GM19397 (cell line): ENCODE measurements around the gene CABS1.

Experiments
- ATAC-seq: cut with Tn5 transposase; IDR thresholded peaks from one replicate; pipeline ENCODE4 v1.9.1; 2021; ENCODE audit warnings: mild to moderate bottlenecking, moderate library complexity; ENCODE audit not compliant: unreplicated experiment

The CABS1 gene

DNA sequence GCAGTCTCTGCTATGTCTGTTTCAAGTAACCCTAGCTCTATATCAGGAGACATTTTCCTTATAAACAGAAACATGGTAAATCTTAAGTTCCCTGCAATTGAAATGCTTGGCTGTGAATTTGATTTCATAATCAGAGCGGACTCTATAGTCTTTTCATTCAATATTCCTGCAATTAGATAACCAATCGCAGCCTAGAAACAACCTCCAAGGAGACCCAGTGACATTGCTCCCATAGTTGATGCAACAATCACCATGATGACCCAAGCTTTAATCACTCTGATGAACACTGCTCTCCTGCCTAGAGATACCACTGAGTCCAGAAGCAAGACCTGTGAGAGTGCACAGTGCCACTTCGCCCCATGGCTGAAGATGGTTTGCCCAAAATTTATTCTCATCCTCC, at the start of gene CABS1:
Gene CABS1, plus strand, starts transcription at position 301 of the 400 bp plus-strand sequence. Its CDS starts 59 bp downstream, at position 360.
- no peak for ATAC-seq

DNA sequence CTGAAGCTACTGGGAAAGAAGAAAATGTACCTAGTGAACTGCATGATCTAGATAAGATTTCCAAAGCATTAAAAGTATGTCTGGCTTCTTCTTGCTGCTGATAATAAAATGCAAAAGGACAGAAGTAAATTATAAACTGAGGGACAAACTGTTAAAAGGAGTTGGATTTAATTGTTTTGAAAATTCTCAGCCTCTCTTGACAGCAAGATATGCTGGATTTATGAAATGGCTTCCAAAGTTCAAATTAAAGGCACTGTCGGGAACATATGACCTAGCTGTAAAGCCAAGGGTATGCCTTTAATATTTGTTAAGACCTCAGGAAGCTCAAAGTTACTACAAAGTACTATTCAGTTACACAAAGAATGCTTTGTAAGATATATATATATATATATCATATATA, 46.1 kb upstream of the CABS1 start:
- ATAC-seq: no peak

GRCh38 chr4:70291341-70291740, 43.4 kb upstream of the CABS1 start:
- no peak for ATAC-seq

- no peak for ATAC-seq
These were observed 37.2 kb upstream of the CABS1 start for GRCh38 chr4:70297576-70297975.

- ATAC-seq: no peak
These were observed 36.7 kb upstream of the CABS1 start for GRCh38 chr4:70298051-70298450.

- ATAC-seq: no peak
These were observed 35.1 kb upstream of the CABS1 start for GRCh38 chr4:70299643-70300042.

- no peak for ATAC-seq
These were observed 34.6 kb upstream of the CABS1 start for GRCh38 chr4:70300215-70300614.

DNA sequence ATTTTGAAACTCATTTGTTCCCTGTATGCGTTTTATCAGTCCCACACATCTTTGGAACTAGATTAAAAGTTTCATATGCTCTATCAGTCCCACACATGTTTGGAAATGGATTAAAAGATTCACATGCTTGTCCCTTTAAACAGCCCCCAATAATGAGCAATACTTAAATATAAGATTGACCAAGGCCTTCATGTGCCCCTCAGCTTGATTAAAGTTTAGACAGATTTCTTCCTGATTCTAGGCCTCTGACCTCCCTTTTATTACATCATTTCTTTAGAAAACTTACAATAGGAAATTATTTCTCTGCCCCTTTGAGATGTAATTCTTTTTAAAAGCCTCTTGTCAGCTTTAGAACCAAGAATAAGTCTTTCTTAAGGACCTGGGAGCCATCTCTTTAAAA, 31.7 kb upstream of the CABS1 start:
- no peak for ATAC-seq

DNA sequence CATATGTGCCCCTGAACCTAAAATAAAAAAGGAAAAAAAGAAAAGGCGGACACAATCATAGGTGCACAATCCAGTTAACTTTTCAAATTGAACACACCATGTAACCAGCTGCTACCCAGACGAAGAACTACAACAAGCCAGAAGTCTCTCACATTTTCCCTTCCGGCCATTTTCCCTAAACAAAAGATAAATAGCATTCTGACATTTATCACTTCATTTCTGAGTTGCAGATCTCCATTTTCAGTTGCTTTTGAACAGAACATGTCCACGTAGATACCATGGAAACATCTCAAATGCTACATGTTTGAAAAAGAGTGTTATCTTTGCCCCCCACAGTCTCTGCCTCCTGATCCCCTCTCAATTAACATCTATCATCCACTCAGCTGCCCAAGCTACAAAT, 29.2 kb upstream of the CABS1 start:
- ATAC-seq: no peak

DNA sequence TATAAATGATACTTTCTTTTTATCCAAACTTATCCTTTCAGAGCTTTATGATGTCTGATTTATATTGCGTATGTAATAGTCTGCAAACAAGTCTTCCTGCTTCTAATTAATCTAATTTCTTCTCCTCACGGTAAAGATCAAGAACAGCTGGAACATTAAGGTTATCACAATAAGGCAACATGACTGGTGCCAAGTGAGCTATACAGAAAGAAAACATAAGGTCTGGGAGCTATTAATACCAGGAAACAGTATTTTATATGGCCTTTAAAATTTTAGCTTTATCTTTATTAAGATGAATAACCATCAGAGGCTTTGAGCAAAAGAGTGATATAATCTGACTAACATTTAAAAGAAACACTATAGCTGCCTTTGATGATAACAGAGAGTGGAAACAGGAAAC, 28.7 kb upstream of the CABS1 start:
- no peak for ATAC-seq

GRCh38 chr4:70313736-70314135, 21.0 kb upstream of the CABS1 start:
- no peak for ATAC-seq

- peak; percentile 83 for ATAC-seq
These were observed 18.9 kb upstream of the CABS1 start for GRCh38 chr4:70315928-70316327.

DNA sequence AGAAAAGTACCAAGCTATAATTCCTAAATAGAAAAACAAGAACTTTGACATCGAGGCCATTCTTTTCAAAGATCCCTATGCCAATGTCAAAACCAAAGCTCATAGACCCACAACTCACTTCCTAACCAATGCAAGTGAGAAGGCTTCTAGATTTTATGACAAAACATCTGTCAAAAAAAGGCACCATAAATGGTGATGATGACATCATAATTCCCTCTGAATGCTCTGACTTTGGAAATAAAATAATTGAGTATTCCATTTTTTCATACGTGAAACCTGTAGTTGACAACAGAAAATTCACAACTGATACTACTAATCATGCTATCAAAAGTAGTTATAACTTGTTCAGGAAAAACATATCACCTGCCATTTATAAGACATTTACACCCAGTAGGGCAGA, 8.7 kb upstream of the CABS1 start:
- no peak for ATAC-seq

DNA sequence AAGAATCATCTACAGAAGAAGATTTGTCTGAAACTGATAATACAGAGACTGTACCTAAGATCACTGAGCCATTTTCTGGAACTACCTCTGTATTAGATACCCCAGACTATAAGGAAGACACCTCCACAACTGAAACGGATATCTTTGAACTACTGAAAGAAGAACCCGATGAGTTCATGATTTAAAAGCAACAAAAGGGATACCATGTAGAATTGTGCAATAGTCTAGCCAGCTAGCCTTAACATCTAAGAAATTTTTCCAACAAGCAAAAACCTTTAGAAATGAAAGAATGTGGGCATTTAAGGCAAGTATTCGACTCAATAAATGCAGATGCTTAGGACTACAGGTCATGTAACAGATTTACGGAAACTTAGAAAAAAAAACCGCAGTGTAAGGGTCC, 1.3 kb downstream of the CABS1 start:
- ATAC-seq: no peak

GRCh38 chr4:70337886-70338420, 3.2 kb downstream of the CABS1 start:
- no peak for ATAC-seq

DNA sequence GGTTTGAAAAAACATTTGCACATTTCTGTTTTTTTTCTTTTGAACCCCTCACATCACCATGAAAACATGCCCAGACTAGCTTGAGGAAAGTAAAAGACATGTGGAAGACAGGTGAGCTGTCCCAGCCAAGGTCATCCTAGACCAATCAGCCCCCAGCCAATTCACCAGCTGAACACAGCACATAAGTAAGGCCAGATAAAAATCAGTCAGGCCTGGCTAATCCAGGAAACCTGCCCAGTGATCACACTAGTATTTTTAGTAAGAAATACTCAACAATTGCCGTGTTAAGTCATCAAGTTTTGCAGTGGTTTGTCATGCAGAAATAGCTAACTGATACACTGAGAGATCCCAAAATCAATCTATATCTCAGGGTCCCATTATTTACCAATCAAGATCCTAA, 21.4 kb downstream of the CABS1 start:
- no peak for ATAC-seq

DNA sequence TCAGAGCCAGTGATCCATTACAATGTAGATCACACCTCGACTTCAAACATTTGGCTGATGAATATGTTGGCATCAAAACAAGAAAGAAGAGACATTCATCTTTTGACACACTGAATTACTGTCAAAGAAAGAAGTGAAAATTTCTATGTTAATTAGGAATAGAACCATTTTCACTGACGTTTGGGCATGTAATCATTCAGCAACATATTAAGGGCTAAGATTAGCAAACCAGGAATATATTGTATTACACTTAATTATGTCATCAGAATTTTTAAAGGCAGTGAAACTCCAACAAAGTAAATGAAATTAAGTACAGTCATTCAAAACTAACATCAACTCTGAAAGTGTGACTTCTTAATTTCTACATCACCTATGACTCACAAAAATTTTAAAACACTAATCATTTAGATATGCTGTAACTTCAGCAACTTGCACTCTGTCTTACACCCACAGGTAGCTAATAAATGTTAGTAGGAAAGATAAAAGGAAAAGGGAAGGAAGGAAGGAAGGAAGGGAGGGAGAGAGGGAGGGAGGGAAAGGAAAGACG, 24.4 kb downstream of the CABS1 start:
- ATAC-seq: no peak

- ATAC-seq: no peak
These were observed 25.7 kb downstream of the CABS1 start, which contains the start of gene SMR3A for GRCh38 chr4:70360460-70360859. SMR3A (plus strand) TSS chr4:70360760; CDS start chr4:70362116, 1,356 bp downstream.

DNA sequence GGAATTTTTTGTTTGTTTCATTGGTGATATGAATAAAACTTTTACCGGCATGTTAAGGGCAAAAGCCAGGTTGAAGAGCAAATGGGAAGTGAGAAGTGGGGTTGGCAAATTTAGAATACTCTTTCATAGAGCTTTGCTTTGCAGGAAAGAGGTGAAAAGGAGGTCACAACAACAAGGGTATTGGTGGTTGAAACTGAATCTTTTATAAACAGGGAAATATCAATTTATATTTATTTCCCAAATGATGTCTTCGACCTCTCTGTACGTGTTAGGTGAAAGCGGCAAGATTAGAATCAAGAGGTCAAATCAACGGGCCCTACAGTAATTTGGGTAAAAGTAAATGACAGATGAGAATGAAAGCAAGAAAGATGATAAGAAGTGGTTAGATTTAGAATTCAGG, 29.2 kb downstream of the CABS1 start:
- ATAC-seq: no peak

DNA sequence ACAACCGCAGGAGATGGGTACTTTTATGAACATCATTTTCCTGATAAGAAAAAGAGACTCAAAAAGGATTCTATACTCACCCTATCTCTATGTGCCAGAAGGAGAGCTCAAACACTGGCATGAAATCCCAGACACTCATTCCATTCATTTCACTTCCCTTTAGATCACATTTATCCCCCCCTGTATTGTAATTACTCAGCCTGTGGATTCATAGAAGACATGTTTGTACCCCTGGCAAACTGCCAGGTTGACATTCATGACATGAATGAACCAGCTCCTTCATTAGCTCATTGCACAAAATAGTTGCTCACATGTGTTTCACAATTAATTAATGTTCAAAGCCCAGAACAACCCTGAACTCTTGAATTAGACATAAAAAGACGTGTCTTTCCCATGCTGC, 30.7 kb downstream of the CABS1 start:
- no peak for ATAC-seq

GRCh38 chr4:70367813-70368212, 33.0 kb downstream of the CABS1 start:
- no peak for ATAC-seq

DNA sequence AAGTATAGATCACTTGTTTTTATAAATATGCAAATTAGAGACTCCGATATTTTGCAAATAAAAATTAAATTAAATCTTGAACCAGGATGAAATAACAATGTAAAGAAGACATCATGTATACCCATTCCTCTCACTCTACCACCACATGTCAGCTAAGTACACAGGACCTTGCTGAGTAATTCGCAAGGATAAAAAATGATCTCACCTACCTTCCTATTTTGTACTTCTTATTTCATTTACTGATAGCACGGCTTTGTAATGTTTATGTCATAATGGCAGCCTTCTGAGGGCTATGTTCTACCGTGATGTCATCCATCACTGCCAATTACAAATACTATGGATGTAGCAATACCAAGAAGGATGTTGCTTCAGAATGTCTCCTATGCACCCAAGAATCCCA, 37.2 kb downstream of the CABS1 start:
- no peak for ATAC-seq

- ATAC-seq: no peak
These were observed 38.0 kb downstream of the CABS1 start for GRCh38 chr4:70372760-70373159.
